Measurements from ENCODE around the gene EXOC3L2. TPM values are rescaled to one million over a fixed set of nuclear protein-coding genes. Genes with fewer than 3 reads are reported as not detected.

The EXOC3L2 gene
- total and polyA plus RNA-seq, 2 donors from 2014 or later: 15.4 to 19.0 TPM

GRCh38 chr19:45253396-45254027, 8.3 kb upstream of the EXOC3L2 start:
- DNase-seq: no peak
- Histone ChIP-seq H3K9me3 (ENCODE audit: control insufficient read depth in 2 of 3, insufficient read depth in 1 of 3, low read length in 3 of 3) (no peaks in the 10 kb centered on the region), H3K4me3 (ENCODE audit: low read length in 3 of 3) (no peak overlapping the region), H3K27me3 (ENCODE audit: control insufficient read depth, insufficient read depth, low read length) (no peaks in the 10 kb centered on the region), H3K36me3 (ENCODE audit: control insufficient read depth in 2 of 3, insufficient read depth in 3 of 3, low read length in 3 of 3) (no peaks in the 10 kb centered on the region), H3K4me1 (ENCODE audit: control insufficient read depth in 2 of 3, insufficient read depth in 2 of 3, low read depth in 1 of 3, low read length in 3 of 3) (peaks cover 0 to 31% (median 14%) of the 10 kb centered on the region in 3 donors), H3K9ac (ENCODE audit: low read length in 3 of 3) (no peak overlapping the region), H3K27ac (ENCODE audit: low read depth in 2 of 2, low read length in 2 of 2) (no peak overlapping the region)
- intact Hi-C loops (cut with DNase I): no loop called here
- no peak for TF ChIP-seq CTCF (IDR thresholded peaks at IDR 0.05; ENCODE audit: borderline replicate concordance, extremely low read depth, insufficient read depth)
- no peak for FAIRE-seq

GRCh38 chr19:45251452-45252354, 6.5 kb upstream of the EXOC3L2 start:
- Histone ChIP-seq H3K9ac (ENCODE audit: low read length in 3 of 3) (peak overlapping the region; percentile 22 to 77 (median 69)), H3K4me1 (ENCODE audit: control insufficient read depth in 2 of 3, insufficient read depth in 2 of 3, low read depth in 1 of 3, low read length in 3 of 3) (peaks cover 0 to 31% (median 14%) of the 10 kb centered on the region in 3 donors), H3K36me3 (ENCODE audit: control insufficient read depth in 2 of 3, insufficient read depth in 3 of 3, low read length in 3 of 3) (no peaks in the 10 kb centered on the region), H3K9me3 (ENCODE audit: control insufficient read depth in 2 of 3, insufficient read depth in 1 of 3, low read length in 3 of 3) (no peaks in the 10 kb centered on the region), H3K4me3 (ENCODE audit: low read length in 3 of 3) (peak overlapping the region; percentile 44 to 67 (median 64)), H3K27ac (ENCODE audit: low read depth in 2 of 2, low read length in 2 of 2) (peak overlapping the region in 1 of 2 donors; percentile 28), H3K27me3 (ENCODE audit: control insufficient read depth, insufficient read depth, low read length) (no peaks in the 10 kb centered on the region)
- TF ChIP-seq CTCF (IDR thresholded peaks at IDR 0.05; ENCODE audit: borderline replicate concordance, extremely low read depth, insufficient read depth): no peak
- intact Hi-C loops (cut with DNase I): no loop called here
- no peak for FAIRE-seq
- DNase-seq: peak; percentile 44 to 80 (median 63)

DNA sequence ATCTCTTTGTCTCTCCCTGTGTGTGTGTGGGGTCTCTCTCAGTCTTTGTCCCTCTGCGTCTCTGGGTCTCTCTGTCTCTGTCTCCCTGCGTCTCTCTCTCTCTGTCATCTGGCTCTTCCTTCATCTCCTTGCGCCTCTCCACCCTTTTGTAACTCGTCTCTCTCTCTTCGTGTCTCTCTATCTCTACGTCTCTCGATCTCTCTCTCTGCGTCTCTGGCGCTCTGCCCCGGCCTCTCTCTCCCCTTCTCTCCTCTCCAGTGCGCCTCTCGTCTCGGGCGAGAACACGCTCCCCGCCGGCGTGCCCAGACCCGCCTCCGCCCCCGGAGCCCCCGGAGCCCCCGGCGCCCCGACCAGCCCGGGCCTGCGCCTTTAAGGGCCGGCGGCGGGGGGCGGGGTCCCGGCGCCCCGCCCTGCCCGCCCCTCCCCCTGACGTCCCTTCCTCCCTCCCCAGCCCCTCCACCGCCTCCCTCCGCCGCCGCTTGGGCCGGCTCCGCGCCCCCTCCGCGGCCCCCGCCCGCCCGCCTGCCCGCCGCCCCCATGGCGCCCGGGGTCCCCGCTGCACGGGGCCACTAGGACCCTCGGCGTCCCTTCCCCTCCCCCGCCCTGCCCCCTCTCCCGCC, 5.7 kb upstream of the EXOC3L2 start, which contains the start of gene MARK4:
Gene MARK4, plus strand, starts transcription at position 440 of the 620 bp plus-strand sequence. CDS start 318 bp downstream, outside the sequence.
- Histone ChIP-seq H3K4me1 (ENCODE audit: control insufficient read depth in 2 of 3, insufficient read depth in 2 of 3, low read depth in 1 of 3, low read length in 3 of 3) (peaks cover 0 to 31% (median 14%) of the 10 kb centered on the region in 3 donors), H3K27ac (ENCODE audit: low read depth in 2 of 2, low read length in 2 of 2) (peak within 1 kb of the TSS in 1 of 2 donors; percentile 28), H3K9ac (ENCODE audit: low read length in 3 of 3) (peak within 1 kb of the TSS; percentile 69 to 77 (median 70)), H3K36me3 (ENCODE audit: control insufficient read depth in 2 of 3, insufficient read depth in 3 of 3, low read length in 3 of 3) (no peaks in the 10 kb centered on the region), H3K9me3 (ENCODE audit: control insufficient read depth in 2 of 3, insufficient read depth in 1 of 3, low read length in 3 of 3) (no peaks in the 10 kb centered on the region), H3K27me3 (ENCODE audit: control insufficient read depth, insufficient read depth, low read length) (no peaks in the 10 kb centered on the region), H3K4me3 (ENCODE audit: low read length in 3 of 3) (peak within 1 kb of the TSS; percentile 71 to 83 (median 82))
- TF ChIP-seq CTCF (IDR thresholded peaks at IDR 0.05; ENCODE audit: borderline replicate concordance, extremely low read depth, insufficient read depth): no peak
- FAIRE-seq: no peak
- peak; percentile 60 to 83 (median 76) for DNase-seq
- intact Hi-C loops (cut with DNase I): no loop called here
